Epithelial cell of proximal tubule (primary cell): Measurements from ENCODE around the gene IQCB1. TPM values are rescaled to one million over a fixed set of nuclear protein-coding genes. Genes with fewer than 3 reads are reported as not detected.
"Not testable (repeated sequence)": the region's sequence is repeated elsewhere in the genome, so short reads cannot be mapped to it uniquely, and the experiment has no call there.

ENCODE experiments used
- DNase-seq: peaks from one replicate; pipeline ENCODE4 v3.0.0-alpha.2; 2011; ENCODE audit warnings: low read depth
- H3K4me3 ChIP-seq: 2 replicates; pipeline ENCODE4 v1.5.1; 2011; ENCODE audit warnings: low read depth, mild to moderate bottlenecking, low read length
- total RNA-seq: library from RNA; depleted of rRNA; stranded (reverse); fragments of >200 nt; gene quantifications from 2 replicates; pipeline ENCODE4 v1.2.3, GENCODE V29; 2015
- TF ChIP-seq, protein P1 (sequence below): conservative IDR thresholded peaks from 2 replicates; pipeline ENCODE4 v1.5.1; 2012; ENCODE audit warnings: low read depth, mild to moderate bottlenecking, low read length

Gene IQCB1
- total RNA-seq, 1 donor from 2014 or later: 19.5 TPM

DNA sequence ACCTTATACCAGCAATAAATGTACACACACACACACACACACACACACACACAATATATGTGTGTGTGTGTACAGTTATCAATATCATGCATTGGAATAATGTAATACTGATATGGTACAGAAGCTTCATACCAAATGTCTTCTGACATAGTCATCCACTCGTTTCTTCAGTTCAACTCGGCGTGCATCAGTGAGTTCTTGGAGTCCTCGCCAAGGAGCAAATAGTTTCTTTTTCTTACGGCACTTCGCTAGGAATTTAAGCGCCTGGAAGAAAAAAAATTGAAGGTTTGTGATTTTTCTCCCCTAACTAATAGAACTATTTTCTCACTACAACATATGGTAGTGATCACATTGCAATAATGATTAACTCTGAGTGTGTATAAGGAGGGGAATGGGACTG is 53.2 kb downstream of the IQCB1 start:
- no peak overlapping the region for H3K4me3 ChIP-seq
- TF ChIP-seq, protein P1, sequence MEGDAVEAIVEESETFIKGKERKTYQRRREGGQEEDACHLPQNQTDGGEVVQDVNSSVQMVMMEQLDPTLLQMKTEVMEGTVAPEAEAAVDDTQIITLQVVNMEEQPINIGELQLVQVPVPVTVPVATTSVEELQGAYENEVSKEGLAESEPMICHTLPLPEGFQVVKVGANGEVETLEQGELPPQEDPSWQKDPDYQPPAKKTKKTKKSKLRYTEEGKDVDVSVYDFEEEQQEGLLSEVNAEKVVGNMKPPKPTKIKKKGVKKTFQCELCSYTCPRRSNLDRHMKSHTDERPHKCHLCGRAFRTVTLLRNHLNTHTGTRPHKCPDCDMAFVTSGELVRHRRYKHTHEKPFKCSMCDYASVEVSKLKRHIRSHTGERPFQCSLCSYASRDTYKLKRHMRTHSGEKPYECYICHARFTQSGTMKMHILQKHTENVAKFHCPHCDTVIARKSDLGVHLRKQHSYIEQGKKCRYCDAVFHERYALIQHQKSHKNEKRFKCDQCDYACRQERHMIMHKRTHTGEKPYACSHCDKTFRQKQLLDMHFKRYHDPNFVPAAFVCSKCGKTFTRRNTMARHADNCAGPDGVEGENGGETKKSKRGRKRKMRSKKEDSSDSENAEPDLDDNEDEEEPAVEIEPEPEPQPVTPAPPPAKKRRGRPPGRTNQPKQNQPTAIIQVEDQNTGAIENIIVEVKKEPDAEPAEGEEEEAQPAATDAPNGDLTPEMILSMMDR: no peak
- peak; percentile 25 for DNase-seq

DNA sequence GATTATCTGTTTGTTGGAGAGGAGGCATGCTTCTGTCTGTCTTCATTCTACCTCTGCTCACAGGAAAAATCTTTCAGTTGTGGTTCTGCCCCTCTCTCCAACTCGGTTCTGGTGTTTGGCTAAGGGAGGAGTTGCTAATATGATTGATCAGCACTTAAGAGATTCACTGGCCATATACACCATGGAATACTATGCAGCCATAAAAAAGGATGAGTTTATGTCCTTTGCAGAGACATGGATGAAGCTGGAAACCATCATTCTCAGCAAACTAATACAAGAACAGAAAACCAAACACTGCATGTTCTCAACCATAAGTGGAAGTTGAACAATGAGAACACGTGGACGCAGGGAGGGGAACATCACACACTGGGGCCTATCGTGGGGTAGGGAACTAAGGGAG is 59.8 kb downstream of the IQCB1 start:
- H3K4me3 ChIP-seq, DNase-seq: not testable (repeated sequence)

- TF ChIP-seq, protein P1: no peak
- H3K4me3 ChIP-seq: no peak overlapping the region
- DNase-seq: no peak
Measured at GRCh38 chr3:121769246-121769645, 65.6 kb downstream of the IQCB1 start.

GRCh38 chr3:121768452-121768851 is 66.4 kb downstream of the IQCB1 start:
- H3K4me3 ChIP-seq: no peak overlapping the region
- DNase-seq: no peak
- TF ChIP-seq, protein P1: no peak

DNA sequence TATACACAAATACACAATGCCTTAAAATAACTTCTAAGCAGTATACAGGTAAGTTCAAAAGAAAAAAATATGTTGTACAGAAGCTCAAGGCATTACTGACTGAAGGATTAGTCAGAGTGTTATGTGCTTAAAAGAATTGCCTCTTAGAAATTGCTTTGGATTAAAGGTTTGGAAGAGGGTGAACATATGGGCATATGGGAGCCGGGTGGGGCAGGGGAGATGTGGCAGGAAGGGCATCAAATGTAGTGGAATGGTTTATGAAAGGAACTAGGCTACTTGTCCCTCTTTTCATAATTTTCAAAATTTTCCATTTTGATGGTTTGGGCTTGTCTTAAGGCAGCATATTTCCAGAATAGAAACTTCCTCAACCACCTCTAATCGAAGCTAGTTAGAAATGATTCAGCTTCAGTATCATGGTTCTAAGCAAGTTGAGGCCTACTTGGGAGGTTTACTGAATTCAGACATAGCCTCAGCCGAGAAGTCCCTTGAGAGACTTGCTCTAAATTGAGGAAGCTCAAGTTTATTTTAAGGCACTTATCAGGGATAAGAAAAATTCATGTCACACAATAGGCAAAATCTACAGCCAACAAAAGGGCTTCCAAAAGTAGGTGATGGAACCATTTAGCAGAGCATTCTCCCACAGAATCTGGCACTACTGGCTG is 75.2 kb downstream of the IQCB1 start:
- no peak overlapping the region for H3K4me3 ChIP-seq
- no peak for DNase-seq
- TF ChIP-seq, protein P1: no peak

GRCh38 chr3:121758727-121759450 is 76.0 kb downstream of the IQCB1 start:
- DNase-seq: no peak
- TF ChIP-seq, protein P1: no peak
- no peak overlapping the region for H3K4me3 ChIP-seq

DNA sequence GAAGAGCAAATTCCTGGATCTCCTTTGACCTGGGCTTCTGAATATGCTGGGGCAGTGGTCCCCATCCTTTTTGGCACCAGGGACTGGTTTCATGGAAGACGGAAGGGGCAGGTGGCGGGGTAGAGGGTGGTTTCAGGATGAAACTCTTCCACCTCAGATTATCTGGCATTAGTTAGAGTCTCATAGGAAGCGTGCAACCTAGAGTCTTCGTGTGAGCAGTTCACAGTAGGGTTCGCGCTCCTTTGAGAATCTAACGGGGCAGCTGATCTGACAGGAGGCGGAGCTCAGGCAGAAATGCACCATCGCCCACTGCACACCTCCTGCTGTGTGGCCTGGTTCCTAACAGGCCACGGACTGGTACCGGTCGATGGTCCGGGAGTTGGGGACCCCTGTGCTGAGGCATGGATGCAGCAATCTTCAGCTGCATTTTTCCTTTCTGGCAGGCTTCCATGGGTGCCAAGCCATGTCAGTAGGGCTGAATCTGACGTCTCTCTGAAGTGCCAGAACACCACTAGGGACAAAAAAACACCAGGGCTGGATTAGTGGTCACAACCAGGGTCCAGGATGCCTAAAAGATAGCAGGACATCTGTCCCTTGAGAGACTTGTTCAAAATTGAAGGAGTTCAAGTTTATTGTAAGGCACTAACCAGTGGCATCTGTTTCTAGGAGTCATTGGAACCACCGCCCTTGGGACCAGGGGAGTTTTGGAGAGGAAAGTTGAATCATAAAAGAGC is 76.9 kb downstream of the IQCB1 start:
- no peak for DNase-seq
- TF ChIP-seq, protein P1: no peak
- no peak overlapping the region for H3K4me3 ChIP-seq
